Raji (cell line): ENCODE results near the gene FHL3.

Experiments
- POLR2A ChIP-seq: IDR thresholded peaks from 2 replicates; pipeline ENCODE4 v1.6.1; 2011; ENCODE audit warnings: low read depth, low read length, control low read depth; ENCODE audit not compliant: insufficient read depth

Gene FHL3

DNA sequence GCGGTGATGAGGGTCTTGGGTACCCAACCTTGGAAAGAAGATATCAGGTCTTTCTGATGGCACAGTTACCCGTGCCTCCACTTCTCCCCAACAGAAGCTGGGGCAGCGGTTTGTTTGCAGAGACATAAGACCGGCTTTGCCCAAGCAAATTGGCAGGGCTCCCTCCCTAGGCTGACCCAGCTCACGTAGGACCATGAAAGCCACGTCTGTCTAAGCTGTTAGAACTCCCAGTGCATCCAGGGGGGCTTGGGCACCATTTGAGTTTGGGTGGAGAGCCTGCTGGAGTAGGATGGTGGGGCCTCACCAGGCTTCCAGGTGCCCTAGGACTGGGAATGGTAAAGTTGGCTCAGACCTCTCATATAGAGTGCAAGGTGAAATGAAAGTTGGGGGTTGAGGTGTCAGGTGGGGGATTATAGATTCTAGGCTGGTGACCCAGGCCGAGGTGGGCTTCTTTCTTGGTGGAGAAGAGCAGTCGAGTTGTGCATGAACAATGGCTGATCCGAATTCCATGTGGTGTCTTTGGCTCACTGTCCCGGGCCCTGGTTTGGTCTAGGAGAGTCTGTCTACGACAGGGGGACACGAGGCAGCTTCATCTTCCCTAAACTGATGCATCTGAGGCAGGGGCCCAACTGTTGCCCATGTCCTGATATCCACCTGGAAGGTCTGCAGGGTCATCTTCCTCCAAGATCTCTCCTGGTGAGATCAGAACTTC, 37.9 kb upstream of the FHL3 start:
- no peak for TF ChIP-seq POLR2A

DNA sequence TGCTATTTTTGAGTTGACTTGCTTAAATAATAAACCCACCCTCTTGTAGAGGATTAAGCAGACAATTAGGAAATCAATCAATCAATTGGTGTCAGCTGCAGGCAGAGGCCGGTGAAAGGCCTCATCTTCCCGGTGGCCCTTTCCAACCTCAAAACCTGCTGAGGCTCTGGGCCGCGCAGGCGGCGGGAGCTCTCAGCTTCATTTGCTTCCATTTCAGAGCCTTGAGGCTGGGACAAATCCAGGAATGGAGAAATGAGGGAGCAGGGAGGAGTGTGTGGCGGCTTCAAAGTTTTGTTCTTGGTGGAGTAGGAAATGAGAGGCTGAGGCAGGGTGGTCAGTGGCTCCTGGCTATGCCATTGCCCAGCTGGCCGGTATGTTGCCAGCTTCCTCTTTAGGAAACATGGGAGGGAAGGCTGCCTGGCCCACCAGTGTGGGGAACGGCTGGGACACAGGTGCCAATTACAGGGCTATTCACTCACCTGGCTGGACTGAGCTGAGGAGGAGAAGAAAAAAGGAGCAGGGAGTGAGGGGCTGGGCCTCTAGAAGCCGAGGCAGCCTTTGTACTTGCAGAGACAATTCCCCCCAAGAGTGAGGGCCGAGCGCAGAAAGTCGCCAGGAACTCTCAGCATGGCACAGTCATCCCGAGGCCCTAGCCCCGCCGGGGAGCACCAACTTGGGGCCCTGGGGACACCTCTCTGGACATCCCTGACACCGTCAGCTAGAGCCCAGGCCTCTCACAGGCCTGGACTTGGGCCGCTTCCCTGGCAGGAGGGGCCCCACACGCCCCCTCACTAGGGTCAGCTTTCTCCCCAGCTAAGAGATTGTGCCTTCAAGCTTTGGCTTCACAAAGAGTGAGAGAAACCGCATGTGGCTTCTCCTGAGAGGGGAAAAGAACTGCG, 36.9 kb upstream of the FHL3 start:
- no peak for TF ChIP-seq POLR2A

DNA sequence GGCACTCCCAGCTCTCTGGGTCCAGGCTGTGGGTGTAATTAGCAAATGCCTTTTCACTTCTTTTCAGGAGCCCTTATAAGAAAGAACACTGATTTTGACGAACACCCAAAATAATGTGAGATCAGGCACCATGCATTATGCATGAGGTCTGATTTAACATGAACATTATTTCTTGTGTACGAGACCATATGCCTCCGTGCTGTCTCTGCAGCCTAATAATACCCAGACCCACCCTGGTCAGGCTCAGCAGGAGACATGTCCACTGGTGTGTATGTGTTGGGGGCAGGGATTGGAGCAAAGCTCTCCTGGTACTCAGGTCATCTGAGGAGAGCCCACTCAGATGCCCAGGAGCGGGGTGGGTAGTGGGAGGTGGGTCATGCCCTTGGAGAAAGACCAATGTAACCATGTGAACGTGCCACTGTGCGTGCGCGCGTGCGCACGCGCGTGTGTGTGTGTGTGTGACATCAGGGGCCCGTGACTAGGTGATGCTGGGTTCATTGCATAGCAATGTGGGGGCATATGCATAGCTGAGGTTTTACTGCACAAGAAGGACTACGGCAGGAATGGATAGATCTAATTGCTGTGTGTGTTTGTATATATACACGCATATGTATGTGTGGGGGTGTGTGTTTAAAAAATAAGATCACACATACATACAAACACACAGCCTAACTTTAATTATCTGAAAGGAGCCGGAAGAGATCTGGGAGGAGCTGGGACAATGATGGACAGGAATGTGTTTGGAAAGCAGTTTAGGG, 34.2 kb upstream of the FHL3 start:
- TF ChIP-seq POLR2A: no peak

DNA sequence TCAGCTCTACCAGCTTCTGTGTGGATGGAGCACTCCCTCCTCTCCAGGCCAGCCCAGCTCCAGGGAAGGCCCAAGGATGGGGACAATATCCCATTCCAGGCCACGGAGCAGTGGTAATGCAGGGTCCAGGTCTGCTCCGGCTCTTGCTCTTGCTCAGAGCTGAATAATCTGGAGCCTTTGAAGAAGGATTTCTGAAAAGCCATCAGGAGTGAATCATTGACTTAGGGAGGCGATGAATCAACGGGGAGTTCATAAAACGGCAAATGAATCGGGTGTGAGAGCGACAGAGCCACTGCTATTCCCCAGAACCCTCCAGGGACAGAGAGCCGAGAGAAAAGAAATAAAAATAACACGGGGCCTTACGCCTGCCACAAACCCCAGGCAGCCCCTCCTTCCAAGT, 33.5 kb upstream of the FHL3 start:
- TF ChIP-seq POLR2A: no peak

DNA sequence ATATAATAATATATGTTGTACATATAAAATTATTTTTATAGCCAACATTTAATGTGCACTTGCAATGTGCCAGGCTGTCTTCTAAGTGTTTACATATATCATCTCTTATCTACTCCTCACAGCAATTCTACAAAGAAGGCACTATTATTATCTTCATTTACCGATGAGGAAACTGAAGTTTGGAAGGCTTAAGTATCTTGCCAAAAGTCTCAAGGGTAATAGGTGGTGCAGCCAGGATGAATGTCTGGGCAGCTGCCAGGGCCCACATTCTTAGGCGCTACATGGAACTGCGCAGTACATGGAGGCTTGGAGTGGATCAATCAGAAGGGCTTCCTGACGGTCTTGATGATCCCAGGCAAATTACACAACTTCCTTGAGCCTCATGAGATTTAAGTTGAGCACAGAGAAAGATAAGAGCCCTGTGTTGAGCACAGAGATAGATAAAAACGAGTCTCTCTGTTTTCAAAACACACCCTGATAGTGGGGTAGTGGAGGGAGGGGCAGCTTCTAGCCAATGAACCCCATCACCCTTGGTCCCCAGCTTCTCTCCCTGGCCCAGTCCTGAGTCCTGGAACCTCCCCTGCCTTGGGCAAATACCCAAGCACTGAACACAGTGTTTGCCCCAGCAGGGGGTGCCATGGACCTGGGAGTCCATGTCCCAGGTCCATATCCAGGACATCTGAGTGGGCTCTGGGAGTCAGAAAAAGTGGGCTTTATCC, 32.1 kb upstream of the FHL3 start:
- no peak for TF ChIP-seq POLR2A

DNA sequence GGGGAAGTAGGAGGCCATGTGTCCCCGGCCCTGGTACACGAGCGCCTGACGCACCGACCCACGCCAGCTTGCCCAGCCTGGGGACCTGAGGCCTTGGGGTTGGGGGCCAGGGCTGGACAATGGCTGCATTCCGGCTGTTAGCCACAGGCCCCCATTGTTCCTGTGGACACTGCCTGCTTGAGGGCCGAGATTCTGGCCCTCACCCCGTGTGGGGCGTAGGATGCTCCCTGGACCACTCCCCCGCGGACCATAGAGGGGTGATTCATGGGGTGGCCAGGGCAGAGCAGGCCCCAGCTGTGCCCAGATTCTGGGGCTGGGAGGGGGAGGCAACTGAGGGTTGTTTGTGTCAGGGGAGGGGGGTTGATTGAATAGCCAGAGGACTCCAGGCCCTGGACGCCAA, 29.6 kb upstream of the FHL3 start:
- no peak for TF ChIP-seq POLR2A

DNA sequence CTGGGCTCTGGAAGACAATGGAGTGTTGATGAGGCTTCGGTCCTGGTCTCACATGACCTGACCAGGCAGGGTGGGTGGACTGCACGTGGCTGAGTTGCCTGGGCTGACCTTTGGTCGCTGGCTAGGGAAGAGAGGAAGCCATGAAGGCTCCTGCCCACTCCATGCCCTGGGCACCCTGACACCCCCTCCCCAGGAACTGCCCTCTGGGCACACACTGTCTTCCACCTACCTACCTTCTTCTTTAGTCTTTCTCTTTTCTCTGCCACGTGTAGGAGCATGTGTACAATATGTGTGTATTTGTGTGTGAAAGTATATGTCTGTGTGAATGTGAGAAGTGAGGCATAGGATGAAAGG, 26.2 kb upstream of the FHL3 start:
- TF ChIP-seq POLR2A: no peak

DNA sequence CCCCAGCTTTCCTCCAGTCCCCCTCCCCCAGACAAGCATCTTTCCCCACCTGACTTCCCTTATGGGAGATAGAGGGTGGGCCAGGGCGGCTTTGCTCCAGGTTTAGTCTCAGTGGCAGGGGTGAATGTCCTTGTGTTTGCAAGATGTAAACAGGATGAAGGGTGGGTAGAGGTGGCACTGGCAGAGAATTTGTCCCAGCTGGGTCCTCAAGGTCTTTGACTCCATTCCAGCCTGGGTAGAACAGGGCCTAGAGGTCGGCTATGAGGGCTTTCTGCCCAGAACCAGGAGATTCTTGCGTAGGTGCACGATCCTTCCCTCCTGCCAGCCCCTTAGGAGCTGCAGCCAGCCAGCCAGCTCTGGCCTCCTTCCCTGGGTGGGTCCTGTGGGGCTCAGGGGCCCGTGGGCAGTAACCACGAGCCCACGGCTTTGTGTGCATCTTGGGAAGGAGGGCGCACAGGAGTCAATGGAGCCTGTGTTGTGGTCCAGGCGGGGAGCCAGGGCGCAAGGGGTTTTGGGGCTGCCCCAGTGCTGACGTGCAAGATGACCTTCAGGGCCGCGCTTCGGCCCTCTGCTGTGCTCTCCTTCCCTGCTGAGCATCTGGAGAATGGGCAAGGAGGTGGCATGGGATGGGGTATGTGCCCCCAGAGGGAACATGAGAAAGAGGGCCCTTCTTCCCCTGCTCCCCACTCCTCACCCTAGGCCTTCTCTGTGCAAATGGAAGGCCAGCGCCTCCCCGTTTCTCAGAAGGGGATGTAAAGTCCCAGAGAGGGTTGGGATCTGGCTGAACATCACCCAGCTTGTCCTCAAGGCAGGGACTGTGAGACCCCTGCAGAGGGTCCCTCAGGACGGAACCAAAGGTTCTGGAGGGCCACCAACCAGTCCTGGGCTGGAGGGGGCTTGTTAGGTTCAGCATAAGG, 25.5 kb upstream of the FHL3 start:
- TF ChIP-seq POLR2A: no peak

DNA sequence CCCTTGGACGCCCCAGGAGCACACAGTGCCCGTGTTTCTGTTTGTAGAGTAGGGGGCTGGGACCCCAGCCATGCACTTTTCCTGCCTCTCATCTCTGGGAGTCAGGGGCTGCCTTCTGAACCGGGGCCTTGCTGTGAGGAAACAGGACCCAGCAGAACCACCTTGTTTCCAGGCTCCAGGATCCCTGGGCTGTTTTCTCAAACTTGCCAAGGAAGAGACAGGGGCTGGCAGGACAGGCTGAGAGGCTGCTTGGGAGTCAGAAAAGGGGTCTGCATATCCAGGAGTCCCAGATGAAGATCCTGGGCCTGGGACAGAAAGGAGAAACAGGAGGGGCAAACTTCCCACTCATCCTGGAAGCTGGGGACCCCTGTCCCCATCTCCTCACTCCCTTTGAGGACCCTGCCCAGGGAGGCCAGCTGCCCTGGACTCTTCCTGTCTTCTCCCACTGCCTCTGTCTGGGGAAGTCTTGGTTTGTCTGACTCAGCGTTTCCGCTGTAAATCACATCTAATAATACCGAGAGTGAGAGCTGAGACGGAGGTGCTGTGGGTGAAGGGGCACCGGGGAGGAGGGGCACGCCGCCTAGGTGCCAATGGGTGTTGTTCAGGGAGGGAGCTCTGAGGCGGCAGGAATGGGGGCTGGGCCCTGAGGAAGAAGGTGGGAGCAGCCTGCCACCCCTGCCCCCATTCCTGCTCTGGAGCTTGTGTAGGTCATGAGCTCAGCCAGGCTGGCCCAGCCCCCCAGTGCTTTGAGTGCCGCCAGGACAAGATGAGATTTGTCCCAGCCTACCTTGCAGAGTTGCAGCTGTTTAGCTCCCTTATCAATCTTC, 24.6 kb upstream of the FHL3 start:
- no peak for TF ChIP-seq POLR2A

DNA sequence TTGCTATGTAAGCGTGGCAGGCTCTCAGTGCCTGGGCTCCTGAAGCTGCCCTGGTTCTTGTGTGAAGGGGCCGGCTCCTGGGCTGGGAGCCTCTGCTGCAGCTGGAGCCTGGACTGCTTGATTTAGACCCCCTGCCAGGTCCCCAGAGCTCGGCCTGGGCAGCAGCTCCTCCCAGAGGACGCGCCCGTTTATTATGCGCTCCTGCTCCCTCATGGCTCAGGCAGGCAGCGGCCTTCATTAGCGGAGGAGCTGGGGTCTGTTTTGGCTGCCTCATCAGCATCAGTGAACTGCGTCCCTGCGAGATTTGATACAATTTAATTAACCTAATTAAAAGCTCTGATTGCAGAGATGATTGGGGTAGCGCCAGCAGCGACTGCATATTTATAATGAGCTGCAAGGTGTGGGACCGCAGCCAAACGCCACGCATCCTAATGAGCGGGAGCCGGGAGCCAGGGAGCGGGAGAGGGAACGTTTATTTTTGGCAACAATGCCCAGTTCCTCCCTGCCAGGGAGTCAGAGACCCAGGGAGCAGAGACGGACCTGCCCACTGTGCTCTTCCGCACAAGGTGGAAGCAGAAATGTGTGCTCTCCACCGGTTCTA, 23.9 kb upstream of the FHL3 start:
- TF ChIP-seq POLR2A: no peak

DNA sequence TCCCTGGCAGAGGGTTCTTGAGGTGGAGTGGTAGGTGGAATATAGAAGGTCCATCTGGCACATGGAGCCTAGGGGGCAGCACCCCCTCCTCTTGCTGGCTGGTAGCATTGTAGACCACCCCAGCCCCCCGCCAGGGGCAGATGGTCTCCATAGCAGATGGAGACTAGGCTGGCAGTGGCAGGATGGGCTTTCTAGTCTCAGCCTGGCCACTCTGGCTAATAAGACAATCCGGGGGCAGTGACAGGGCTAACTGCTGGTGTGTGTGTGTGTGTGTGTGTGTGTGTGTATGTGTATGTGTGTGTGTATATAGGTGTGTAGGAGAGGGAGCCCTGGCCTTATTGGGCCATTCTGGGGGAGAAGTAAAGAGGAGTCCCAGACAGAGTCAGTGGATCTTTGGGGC, 23.4 kb upstream of the FHL3 start:
- no peak for TF ChIP-seq POLR2A

DNA sequence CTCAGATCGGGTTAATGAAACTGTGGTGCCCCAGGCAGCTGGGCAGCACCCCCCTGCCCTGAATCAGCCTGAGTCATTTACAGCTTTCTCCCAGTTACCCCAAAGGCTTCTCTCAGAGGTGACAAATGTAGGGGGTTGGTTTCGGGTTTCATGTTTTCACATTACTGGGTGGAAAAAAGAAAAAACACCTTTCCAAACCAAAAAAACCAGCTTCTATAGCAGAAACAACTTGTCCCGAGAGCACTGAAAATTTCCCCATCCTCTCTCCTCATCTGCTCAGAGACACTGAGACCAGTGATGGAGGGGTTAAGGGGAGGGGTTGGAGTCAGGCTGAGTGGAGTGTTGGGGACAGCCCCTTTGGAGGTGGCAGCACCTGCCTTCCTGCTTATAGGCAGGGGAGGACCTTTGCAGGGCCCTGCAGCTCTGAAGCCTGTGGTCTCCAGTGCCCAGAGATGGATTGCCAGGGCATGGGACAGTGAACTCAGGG, 22.8 kb upstream of the FHL3 start:
- no peak for TF ChIP-seq POLR2A
